Nephron (organoid): Measurements from ENCODE around the gene TBCD.
A peak's percentile ranks its signal among the peaks of the same experiment; 100 is the strongest.
"Not testable (repeated sequence)": the region's sequence is repeated elsewhere in the genome, so short reads cannot be mapped to it uniquely, and the experiment has no call there.

ENCODE experiments used
- H3K27ac Mint-ChIP-seq, 3 experiments: 2 replicates each; pipeline ENCODE4 v1.8.0; 2020; ENCODE audit warnings: mixed read lengths in 3 of 3, mild to moderate bottlenecking in 2 of 3, moderate library complexity in 1 of 3
- H3K27me3 Mint-ChIP-seq: 2 replicates; pipeline ENCODE4 v1.8.0; 2021; ENCODE audit warnings: low read depth, mild to moderate bottlenecking, moderate library complexity, mixed read lengths
- H3K36me3 Mint-ChIP-seq: 2 replicates; pipeline ENCODE4 v1.8.0; 2020; ENCODE audit warnings: low read depth, mixed read lengths
- H3K4me1 Mint-ChIP-seq: 2 replicates; pipeline ENCODE4 v1.8.0; 2020; ENCODE audit warnings: mixed read lengths
- H3K4me3 Mint-ChIP-seq, 3 experiments: 2 replicates each; pipeline ENCODE4 v1.8.0; 2020; ENCODE audit warnings: mild to moderate bottlenecking in 3 of 3, mixed read lengths in 3 of 3, moderate library complexity in 2 of 3
- H3K9me3 Mint-ChIP-seq: 2 replicates; pipeline ENCODE4 v1.8.0; 2020; ENCODE audit warnings: mixed read lengths
- CTCF ChIP-seq, 3 experiments: fragments of 200-600 bp; sonication (generic); IDR thresholded peaks; one replicate each; pipeline ENCODE4 v1.5.0; 2021; ENCODE audit warnings: antibody characterized with exemption in 3 of 3; ENCODE audit not compliant: unreplicated experiment in 3 of 3

TBCD gene

GRCh38 chr17:82979718-82980117 lies 227.9 kb downstream of the TBCD start:
- Mint-ChIP-seq H3K27ac (no peak overlapping the region), H3K27me3 (peaks cover 4% of the 10 kb centered on the region), H3K36me3 (peaks cover 8% of the 10 kb centered on the region), H3K4me3 (no peak overlapping the region), H3K9me3 (no peaks in the 10 kb centered on the region), H3K4me1 (no peaks in the 10 kb centered on the region)
- TF ChIP-seq CTCF (IDR thresholded peaks at IDR 0.05; ENCODE audit: unreplicated experiment in 3 of 3), result no peak

- Mint-ChIP-seq H3K9me3 (no peaks in the 10 kb centered on the region), H3K36me3 (peaks cover 8% of the 10 kb centered on the region), H3K27me3 (peaks cover 4% of the 10 kb centered on the region), H3K4me1 (peaks cover 4% of the 10 kb centered on the region), H3K4me3 (no peak overlapping the region), H3K27ac (no peak overlapping the region)
- TF ChIP-seq CTCF (IDR thresholded peaks at IDR 0.05; ENCODE audit: unreplicated experiment in 3 of 3), result no peak
Measured at GRCh38 chr17:82980632-82981031, 228.8 kb downstream of the TBCD start.

- Mint-ChIP-seq H3K36me3 (peaks cover 8% of the 10 kb centered on the region), H3K4me1 (peaks cover 10% of the 10 kb centered on the region), H3K4me3 (no peak overlapping the region), H3K27me3 (peaks cover 4% of the 10 kb centered on the region), H3K9me3 (no peaks in the 10 kb centered on the region), H3K27ac (no peak overlapping the region)
- TF ChIP-seq CTCF (IDR thresholded peaks at IDR 0.05; ENCODE audit: unreplicated experiment in 3 of 3), result no peak
Measured at GRCh38 chr17:82981141-82981730, 229.4 kb downstream of the TBCD start.

- peaks cover 17% of the 10 kb centered on the region for H3K36me3 Mint-ChIP-seq
- peaks cover 19% of the 10 kb centered on the region for H3K4me1 Mint-ChIP-seq
- no peaks in the 10 kb centered on the region for H3K27me3 Mint-ChIP-seq
- H3K4me3 Mint-ChIP-seq, result no peak overlapping the region
- H3K9me3 Mint-ChIP-seq, result peaks cover 5% of the 10 kb centered on the region
- TF ChIP-seq CTCF (IDR thresholded peaks at IDR 0.05; ENCODE audit: unreplicated experiment in 3 of 3), result no peak
- no peak overlapping the region for H3K27ac Mint-ChIP-seq
Measured at GRCh38 chr17:82983510-82984248, 231.8 kb downstream of the TBCD start.

- not testable (repeated sequence) for H3K4me3 Mint-ChIP-seq, H3K9me3 Mint-ChIP-seq, H3K27me3 Mint-ChIP-seq, H3K27ac Mint-ChIP-seq
- peaks cover 22% of the 10 kb centered on the region for H3K36me3 Mint-ChIP-seq
- peaks cover 19% of the 10 kb centered on the region for H3K4me1 Mint-ChIP-seq
Measured at GRCh38 chr17:82984249-82984617, 232.4 kb downstream of the TBCD start.

GRCh38 chr17:82984751-82985427 lies 233.0 kb downstream of the TBCD start:
- no peak for TF ChIP-seq CTCF (IDR thresholded peaks at IDR 0.05; ENCODE audit: unreplicated experiment in 3 of 3)
- Mint-ChIP-seq H3K27me3 (no peaks in the 10 kb centered on the region), H3K27ac (peak overlapping the region in 1 of 3 experiments; percentile 56), H3K36me3 (peaks cover 26% of the 10 kb centered on the region), H3K9me3 (peaks cover 9% of the 10 kb centered on the region), H3K4me3 (no peak overlapping the region), H3K4me1 (peaks cover 19% of the 10 kb centered on the region)
